ENCODE results near the gene ASF1A.

ASF1A gene

DNA sequence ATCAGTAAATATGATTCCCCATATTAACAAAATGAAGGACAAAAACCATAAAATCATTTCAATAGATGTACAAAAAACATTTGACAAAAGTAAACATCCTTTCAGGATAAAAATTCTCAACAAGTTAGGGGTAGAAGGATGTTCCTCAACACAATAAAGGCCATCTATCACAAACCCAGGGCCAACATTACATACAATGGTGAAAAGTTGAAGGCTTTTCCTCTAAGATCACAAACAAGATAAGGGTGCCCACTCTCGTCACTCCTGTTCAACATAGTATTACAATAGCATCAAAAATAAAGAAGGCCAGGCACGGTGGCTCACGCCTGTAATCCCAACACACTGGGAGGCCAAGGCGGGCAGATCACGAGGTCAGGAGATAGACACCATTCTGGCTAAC, 22.6 kb upstream of the ASF1A start:
- no peak for DNase-seq
- Mint-ChIP-seq H3K9me3 (peaks cover 7% of the 10 kb centered on the region), H3K27ac (no peak overlapping the region), H3K36me3 (peaks cover 27% of the 10 kb centered on the region), H3K4me1 (peaks cover 9% of the 10 kb centered on the region), H3K27me3 (no peaks in the 10 kb centered on the region), H3K4me3 (no peak overlapping the region)
- CTCF ChIA-PET, result no interaction called here

DNA sequence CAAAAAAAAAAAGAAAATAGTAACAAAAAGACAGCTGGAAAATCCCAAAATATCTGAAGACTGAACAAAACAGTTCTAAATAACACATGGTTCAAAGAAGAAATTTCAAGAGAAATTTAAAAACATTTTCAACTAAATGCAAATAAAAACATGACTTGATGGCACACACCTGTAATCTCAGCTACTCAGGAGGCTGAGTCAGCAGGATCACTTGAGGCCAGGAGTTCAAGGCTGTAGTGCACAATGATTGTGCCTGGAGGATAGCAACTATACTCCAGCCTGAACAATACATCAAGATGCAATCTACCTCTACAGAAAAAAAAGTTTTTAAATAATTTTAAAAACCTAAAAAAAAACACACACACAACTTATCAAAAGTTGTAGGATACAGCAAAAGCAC, 21.6 kb upstream of the ASF1A start:
- Mint-ChIP-seq H3K4me3 (no peak overlapping the region), H3K27me3 (no peaks in the 10 kb centered on the region), H3K36me3 (peaks cover 21% of the 10 kb centered on the region), H3K4me1 (peaks cover 9% of the 10 kb centered on the region), H3K9me3 (peaks cover 4% of the 10 kb centered on the region), H3K27ac (no peak overlapping the region)
- no peak for DNase-seq
- CTCF ChIA-PET, result no interaction called here

DNA sequence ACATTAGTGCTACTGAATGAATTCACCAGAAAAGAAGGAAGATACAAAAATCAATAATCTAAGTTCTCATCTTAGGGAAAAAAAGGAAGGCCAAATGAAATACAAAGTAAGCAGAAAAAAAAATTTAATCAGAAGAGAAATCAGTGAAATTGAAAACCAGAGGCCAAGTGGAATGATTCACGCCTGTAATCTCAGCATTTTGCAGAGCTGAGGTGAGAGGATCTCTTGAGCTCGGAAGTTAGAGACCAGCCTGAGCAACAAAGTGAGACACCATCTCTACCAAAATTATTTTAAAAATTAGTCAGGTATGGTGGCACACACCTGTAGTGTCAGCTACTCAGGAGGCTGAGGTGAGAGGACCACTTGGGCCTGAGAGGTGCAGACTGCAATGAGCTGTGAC, 21.2 kb upstream of the ASF1A start:
- Mint-ChIP-seq H3K4me1 (peaks cover 9% of the 10 kb centered on the region), H3K27me3 (no peaks in the 10 kb centered on the region), H3K27ac (no peak overlapping the region), H3K36me3 (peaks cover 21% of the 10 kb centered on the region), H3K4me3 (no peak overlapping the region), H3K9me3 (peaks cover 4% of the 10 kb centered on the region)
- CTCF ChIA-PET, result no interaction called here
- no peak for DNase-seq

DNA sequence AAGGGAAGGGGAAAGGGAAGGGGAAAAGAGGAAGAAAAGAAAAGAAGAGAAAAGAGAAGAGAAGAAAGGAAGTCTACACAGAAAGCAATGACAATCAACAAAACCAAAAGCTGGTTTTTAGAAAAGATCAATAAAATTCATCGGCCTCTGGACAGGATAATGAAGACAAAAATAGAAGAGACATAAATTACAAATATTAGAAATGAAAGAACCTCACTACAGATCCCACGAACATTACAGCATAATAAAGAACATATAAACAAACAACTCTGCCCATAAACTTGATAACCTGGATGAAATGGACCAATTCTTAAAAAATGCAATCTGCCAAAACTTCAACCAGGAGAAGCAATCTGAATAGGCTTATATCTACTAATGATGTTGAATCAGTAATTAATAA, 20.7 kb upstream of the ASF1A start:
- H3K27ac Mint-ChIP-seq, result no peak overlapping the region
- peaks cover 9% of the 10 kb centered on the region for H3K4me1 Mint-ChIP-seq
- H3K27me3 Mint-ChIP-seq, result no peaks in the 10 kb centered on the region
- CTCF ChIA-PET, result no interaction called here
- H3K36me3 Mint-ChIP-seq, result peaks cover 20% of the 10 kb centered on the region
- DNase-seq, result no peak
- H3K9me3 Mint-ChIP-seq, result peaks cover 4% of the 10 kb centered on the region
- H3K4me3 Mint-ChIP-seq, result no peak overlapping the region

DNA sequence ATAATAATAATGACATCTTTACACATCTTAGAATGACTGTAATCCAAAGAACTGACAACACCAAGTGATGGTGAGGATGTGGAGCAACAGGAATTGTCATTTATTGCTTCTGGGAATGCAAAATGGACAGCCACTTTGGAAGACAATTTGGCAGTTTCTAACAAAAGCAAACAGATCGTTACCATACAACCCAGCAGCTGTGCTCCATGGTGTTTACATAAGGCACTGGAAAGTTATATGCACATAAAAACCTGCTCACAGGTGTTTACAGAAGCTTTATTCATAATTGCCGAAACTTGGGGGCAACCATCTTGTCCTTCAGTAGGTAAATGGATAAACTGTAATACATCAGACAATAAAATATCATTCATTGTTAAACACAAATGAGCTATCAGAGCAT, 18.3 kb upstream of the ASF1A start:
- no peak overlapping the region for H3K27ac Mint-ChIP-seq
- peaks cover 10% of the 10 kb centered on the region for H3K4me1 Mint-ChIP-seq
- DNase-seq, result no peak
- no peaks in the 10 kb centered on the region for H3K27me3 Mint-ChIP-seq
- H3K9me3 Mint-ChIP-seq, result peaks cover 1% of the 10 kb centered on the region
- no peak overlapping the region for H3K4me3 Mint-ChIP-seq
- CTCF ChIA-PET, result interaction anchor here (1.1 kb wide), 2 partner anchors 13 to 21 kb away, joined by 3 to 4 read pairs; no protein-coding TSS in a partner anchor
- H3K36me3 Mint-ChIP-seq, result peaks cover 20% of the 10 kb centered on the region

DNA sequence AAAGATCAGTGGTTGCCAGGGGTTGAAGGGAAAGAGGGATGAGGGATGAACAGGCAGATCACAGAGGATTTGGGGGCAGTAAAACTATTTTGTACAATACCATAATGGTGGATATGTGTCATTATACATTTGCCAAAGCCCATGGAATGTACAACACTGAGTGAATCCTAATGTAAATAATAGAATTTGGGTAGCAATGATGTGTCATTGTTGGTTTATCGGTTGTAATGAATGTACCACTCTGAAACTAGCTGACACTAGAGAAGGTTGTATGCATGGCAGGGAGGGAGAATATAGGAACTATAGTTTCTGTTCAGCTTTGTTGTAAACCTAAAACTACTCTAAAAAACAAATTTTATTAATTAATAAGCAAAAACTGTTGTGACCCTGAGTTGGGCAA, 17.8 kb upstream of the ASF1A start:
- DNase-seq, result no peak
- peaks cover 16% of the 10 kb centered on the region for H3K36me3 Mint-ChIP-seq
- H3K4me1 Mint-ChIP-seq, result peaks cover 15% of the 10 kb centered on the region
- CTCF ChIA-PET, result interaction anchor here (0.6 to 1.1 kb wide), 3 partner anchors 12 to 306 kb away, joined by 3 to 4 read pairs (median 3); no protein-coding TSS in a partner anchor
- H3K9me3 Mint-ChIP-seq, result peaks cover 1% of the 10 kb centered on the region
- H3K4me3 Mint-ChIP-seq, result no peak overlapping the region
- H3K27me3 Mint-ChIP-seq, result no peaks in the 10 kb centered on the region
- no peak overlapping the region for H3K27ac Mint-ChIP-seq

DNA sequence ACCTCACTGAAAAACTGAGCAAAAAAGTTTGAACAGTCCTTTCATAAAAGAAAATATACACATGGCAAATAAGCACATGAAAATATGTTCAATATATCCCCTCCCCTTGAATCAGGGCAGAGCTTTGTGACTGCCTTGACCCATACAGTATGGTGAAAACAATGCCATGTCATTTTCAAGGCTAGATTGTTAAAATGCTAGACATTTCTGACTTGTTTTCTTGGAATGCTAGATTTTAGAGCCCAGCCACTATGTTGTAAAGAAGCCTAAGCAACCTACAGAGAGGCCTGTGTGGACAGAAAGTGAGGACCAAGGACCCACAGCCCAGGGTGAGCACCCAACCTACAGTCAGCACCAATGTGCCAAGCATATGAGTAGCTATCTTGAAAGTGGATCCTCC, 17.1 kb upstream of the ASF1A start:
- peaks cover 1% of the 10 kb centered on the region for H3K9me3 Mint-ChIP-seq
- H3K4me1 Mint-ChIP-seq, result peaks cover 21% of the 10 kb centered on the region
- DNase-seq, result no peak
- peaks cover 15% of the 10 kb centered on the region for H3K36me3 Mint-ChIP-seq
- no peak overlapping the region for H3K27ac Mint-ChIP-seq
- H3K4me3 Mint-ChIP-seq, result no peak overlapping the region
- CTCF ChIA-PET, result interaction anchor here (0.6 kb wide), 1 partner anchor 306 kb away, joined by 3 read pairs; no protein-coding TSS in a partner anchor
- H3K27me3 Mint-ChIP-seq, result no peaks in the 10 kb centered on the region

DNA sequence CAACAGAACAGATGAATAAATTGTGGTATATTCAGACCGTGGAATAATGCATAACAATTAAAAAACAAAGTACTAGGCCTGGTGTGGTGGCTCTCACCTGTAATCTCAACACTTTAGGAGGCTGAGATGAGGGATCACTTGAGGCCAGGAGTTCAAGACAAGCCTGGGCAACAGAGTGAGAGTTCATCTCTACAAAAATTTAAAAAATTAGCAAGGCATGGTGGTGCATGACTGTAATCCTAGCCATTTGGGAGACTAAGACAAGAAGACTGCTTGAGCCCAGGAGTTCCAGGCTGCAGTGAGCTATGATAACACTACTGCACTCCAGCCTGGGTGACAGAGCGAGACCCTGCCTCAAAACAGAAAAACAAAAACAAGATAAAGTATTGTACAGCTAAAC, 16.1 kb upstream of the ASF1A start:
- Mint-ChIP-seq H3K9me3 (peaks cover 1% of the 10 kb centered on the region), H3K4me3 (no peak overlapping the region), H3K27ac (no peak overlapping the region), H3K4me1 (peaks cover 29% of the 10 kb centered on the region), H3K36me3 (peaks cover 17% of the 10 kb centered on the region), H3K27me3 (no peaks in the 10 kb centered on the region)
- no peak for DNase-seq
- CTCF ChIA-PET, result no interaction called here

DNA sequence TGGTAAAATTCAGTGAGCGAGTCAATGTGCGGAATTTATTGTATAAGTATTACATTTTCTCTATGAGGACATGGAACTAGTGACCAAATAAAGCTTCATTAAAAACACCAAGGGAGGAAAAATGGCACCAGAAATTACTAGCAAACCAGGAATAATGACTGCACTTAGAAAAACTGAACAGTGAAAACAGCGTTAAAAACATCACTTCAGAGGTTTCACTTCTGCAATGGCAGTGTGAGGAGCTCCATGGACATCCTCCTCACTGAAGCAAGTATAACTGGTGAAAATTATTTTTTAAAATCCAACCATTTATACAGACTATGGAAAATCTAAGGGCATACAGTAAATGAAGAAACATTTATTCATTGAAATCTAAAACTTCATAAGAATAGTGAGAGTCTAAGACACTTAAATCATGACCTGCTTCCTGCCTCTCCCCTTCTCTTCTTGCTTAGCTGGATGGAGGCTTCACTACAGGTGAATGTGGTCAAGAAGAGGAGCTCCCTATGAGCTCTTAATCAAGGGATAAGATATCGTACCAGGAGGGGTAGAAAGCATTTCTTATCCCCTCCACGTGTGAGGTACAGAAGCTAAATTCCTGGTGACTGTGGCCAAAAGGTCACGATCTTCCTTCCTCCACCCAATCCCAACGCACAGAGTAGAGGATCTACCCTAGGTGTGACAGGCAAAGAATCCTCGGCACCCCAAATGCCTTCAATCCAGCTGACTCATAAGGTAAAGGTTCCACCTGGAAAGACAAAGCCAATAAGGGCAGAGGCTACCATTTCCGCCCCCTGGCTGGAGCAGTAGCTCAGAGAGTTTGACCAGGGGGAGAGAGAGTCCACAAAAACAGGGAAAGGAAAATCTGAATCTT, 12.3 kb upstream of the ASF1A start:
- Mint-ChIP-seq H3K27ac (no peak overlapping the region), H3K36me3 (peaks cover 9% of the 10 kb centered on the region), H3K4me1 (peaks cover 32% of the 10 kb centered on the region), H3K9me3 (peaks cover 1% of the 10 kb centered on the region), H3K27me3 (no peaks in the 10 kb centered on the region), H3K4me3 (no peak overlapping the region)
- CTCF ChIA-PET, result interaction anchor here (1.3 to 1.7 kb wide), 2 partner anchors 10 to 81 kb away, joined by 3 to 4 read pairs; no protein-coding TSS in a partner anchor
- no peak for DNase-seq

DNA sequence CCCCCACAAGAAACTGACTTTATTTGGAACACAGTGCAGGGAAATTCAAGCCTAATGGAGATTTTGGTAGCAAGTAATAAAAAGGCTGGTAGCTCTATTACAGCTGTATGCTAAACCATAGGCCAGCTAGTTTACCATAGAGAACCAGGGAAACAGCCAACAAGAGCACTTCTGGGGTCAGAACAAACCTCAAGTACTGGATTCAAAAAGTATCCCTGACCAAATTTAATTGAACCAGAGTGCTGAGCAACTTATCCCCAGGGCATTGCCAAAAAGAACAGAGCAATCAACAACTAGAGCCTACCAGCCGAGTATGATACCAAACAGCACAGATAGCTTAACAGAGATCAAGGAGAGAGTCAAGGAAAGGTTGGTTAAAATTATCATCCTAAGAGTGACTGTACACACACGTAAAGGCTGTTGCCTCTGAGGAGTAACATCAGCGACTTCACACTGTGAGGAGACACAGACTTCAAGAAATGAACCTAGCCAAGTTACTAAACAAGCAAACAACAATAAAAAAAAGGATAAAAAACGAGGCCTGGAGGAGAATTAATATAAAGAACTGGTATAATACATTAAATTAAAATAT, 11.5 kb upstream of the ASF1A start:
- Mint-ChIP-seq H3K4me1 (peaks cover 32% of the 10 kb centered on the region), H3K27ac (no peak overlapping the region)

DNA sequence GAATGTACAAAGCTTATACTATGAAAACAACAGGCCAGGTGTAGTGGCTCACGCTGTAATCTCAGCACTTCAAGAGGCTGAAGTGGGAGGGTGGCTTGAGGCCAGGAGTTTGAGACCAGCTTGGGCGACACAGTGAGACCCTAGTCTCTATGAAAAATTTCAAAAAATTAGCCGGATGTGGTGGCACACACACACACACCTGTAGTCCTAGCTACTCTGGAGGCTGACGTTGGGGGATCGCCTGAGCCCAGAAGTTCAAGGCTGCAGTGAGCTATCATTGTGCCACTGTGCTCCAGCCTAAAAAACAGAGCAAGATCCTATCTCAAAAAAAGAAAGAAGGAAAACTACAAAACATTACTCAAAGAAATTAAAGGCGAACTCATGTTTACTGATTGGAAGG, 7.3 kb upstream of the ASF1A start:
- CTCF ChIA-PET, result no interaction called here
- Mint-ChIP-seq H3K4me3 (no peak overlapping the region), H3K9me3 (no peaks in the 10 kb centered on the region), H3K27me3 (no peaks in the 10 kb centered on the region), H3K36me3 (peaks cover 20% of the 10 kb centered on the region), H3K4me1 (peaks cover 36% of the 10 kb centered on the region), H3K27ac (no peak overlapping the region)
- no peak for DNase-seq

More for the DNA sequence above, 11.5 kb upstream of the ASF1A start:
- Mint-ChIP-seq H3K4me3 (no peak overlapping the region), H3K36me3 (peaks cover 9% of the 10 kb centered on the region), H3K9me3 (peaks cover 1% of the 10 kb centered on the region), H3K27me3 (no peaks in the 10 kb centered on the region)
- CTCF ChIA-PET, result interaction anchor here (1.2 to 1.7 kb wide), 3 partner anchors 9 to 82 kb away, joined by 3 to 4 read pairs (median 4); no protein-coding TSS in a partner anchor
- no peak for DNase-seq

DNA sequence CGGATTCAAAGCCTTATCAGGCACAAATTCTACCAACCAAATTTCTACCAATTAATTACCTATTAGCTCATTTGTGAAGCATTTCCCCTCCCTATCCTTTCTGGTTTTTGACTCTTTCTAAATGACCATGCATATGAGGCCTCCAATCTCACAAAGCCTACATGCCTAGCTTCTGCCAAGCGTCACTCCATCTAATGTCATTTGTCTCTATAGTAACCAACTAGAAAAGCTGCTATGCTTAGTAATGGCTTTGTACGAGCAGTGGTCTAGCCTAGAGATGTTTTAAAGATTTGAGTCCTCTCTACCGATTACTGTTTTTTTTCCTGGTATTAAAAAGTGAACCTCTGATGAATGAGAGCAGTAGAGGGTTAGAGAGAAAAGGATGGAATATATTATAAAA, 4.8 kb upstream of the ASF1A start:
- H3K36me3 Mint-ChIP-seq, result peaks cover 24% of the 10 kb centered on the region
- no peak overlapping the region for H3K27ac Mint-ChIP-seq
- CTCF ChIA-PET, result interaction anchor here (1.1 kb wide), 1 partner anchor 13 kb away, joined by 3 read pairs; no protein-coding TSS in a partner anchor
- H3K4me1 Mint-ChIP-seq, result peaks cover 41% of the 10 kb centered on the region
- DNase-seq, result no peak
- H3K9me3 Mint-ChIP-seq, result no peaks in the 10 kb centered on the region
- H3K4me3 Mint-ChIP-seq, result no peak overlapping the region
- H3K27me3 Mint-ChIP-seq, result no peaks in the 10 kb centered on the region

DNA sequence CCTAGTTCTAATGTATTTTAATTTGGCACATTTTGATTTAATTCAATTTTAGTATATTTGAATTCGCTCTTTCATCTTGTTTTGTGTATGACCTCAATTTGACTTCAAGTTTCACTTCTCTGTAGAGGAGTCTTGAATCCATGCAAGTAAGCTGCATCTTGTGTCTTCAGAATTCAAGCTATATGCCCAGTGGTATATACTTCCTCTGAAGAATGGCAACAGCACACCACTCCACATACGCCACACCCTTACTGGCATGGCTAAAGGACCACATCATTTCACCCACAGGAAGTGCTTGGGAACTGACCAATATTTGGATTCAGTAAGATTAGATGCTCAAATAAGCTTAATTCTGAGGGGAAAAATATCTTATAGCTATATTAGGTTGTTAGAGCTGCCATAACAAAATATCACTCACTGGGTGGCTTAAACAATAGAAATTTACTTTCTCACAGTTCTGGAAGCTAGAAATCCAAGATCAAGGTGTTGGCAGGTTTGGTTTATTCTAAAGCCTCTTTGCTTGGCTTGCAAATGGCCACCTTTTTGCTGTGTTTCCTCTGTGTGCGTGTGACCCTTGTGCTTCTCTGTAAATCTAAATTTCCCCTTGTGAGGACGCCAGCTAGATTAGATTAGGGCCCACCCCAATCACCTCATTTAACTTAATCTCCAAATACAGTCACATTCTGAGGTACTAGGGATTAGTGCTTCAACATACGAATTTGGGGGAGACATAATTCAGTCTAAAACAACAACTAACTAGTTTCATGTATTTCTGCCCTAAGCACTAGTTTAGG, 2.8 kb upstream of the ASF1A start:
- H3K4me1 Mint-ChIP-seq, result peaks cover 36% of the 10 kb centered on the region

More for the DNA sequence above, 2.8 kb upstream of the ASF1A start:
- CTCF ChIA-PET, result interaction anchor here (0.5 to 1.6 kb wide), 4 partner anchors 9 to 114 kb away, joined by 3 to 4 read pairs (median 4); no protein-coding TSS in a partner anchor
- H3K4me3 Mint-ChIP-seq, result peak overlapping the region; percentile 92
- no peak for DNase-seq
- H3K36me3 Mint-ChIP-seq, result peaks cover 24% of the 10 kb centered on the region
- no peaks in the 10 kb centered on the region for H3K9me3 Mint-ChIP-seq
- H3K27me3 Mint-ChIP-seq, result no peaks in the 10 kb centered on the region
- H3K27ac Mint-ChIP-seq, result peak overlapping the region; percentile 100
